Suprapubic skin (tissue), 4 donors: ENCODE measurements around the gene PAQR8.

Source experiments
- EP300 ChIP-seq: sonication (generic); formaldehyde crosslinking; IDR thresholded peaks from one replicate; pipeline ENCODE4 v1.6.1; 2017; ENCODE audit warnings: antibody characterized with exemption
- POLR2AphosphoS5 ChIP-seq, 3 donors: sonication (generic); formaldehyde crosslinking; IDR thresholded peaks; one replicate each; pipeline ENCODE4 v1.6.1; 2017; ENCODE audit warnings: antibody characterized with exemption in 3 of 3

DNA sequence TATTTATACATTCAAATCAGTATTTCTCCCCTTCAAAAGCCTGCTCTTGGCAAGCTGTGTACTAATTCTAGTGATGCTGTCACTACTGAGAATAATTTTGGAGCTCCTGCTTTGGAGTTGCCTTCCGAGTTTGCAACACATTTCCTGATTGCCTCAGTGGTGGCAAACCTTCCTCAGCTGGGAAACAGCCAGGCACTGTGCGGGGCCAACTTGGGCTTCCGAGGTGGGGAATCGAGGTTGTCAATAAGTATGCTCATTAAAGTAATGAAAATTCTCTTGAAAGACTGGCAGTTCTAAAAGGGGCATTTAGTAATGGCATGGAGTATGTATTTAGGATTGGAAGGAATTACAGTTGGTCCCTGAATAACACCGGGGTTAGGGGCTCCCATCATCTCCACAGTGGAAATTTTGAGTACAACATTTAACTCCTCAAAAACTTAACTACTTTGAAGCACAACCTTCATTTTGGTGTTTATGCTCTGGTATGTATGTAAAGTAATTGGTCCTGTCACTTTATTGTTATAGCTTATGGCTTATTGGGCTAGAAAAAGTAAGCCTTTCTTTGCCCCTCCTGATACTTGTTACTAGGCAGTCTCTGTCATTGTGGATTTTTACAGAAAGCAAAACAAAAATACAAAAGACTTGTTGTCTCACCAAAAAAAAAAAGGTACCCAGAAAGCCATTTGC, 2.7 kb downstream of the PAQR8 start:
- TF ChIP-seq EP300 (no peak), POLR2AphosphoS5 (IDR thresholded peaks at IDR 0.05) (no peak)
